CD14-positive monocyte (primary cell): ENCODE measurements around the gene MCMBP. TPM values are rescaled to one million over a fixed set of nuclear protein-coding genes. Genes with fewer than 3 reads are reported as not detected.

Experiments
- DNase-seq, 3 donors: peaks; one replicate each; pipeline ENCODE4 v3.0.0-alpha.2; 2011 to 2022
- H2AFZ ChIP-seq: 2 replicates; pipeline ENCODE4 v1.6.0; 2012; ENCODE audit warnings: mild to moderate bottlenecking, low read depth, low read length, inconsistent platforms; ENCODE audit not compliant: insufficient read depth, poor library complexity, severe bottlenecking
- H3K27ac ChIP-seq, 2 donors: 1 replicate in 1 of 2; 2 replicates in 1 of 2; pipeline ENCODE4 v1.5.1; 2012 to 2013; ENCODE audit warnings: low read length in 2 of 2, control low read depth in 1 of 2, inconsistent platforms in 1 of 2, low read depth in 1 of 2, mild to moderate bottlenecking in 1 of 2
- H3K27me3 ChIP-seq, 2 donors: one replicate each; pipeline versions ENCODE4 v1.6.0 to v1.6.1; 2011 to 2013; ENCODE audit warnings: low read length in 2 of 2; ENCODE audit not compliant: control insufficient read depth in 2 of 2, insufficient read depth in 2 of 2
- H3K36me3 ChIP-seq, 2 donors: replicated peaks in 1 of 2; 1 replicate in 1 of 2; 2 replicates in 1 of 2; pipeline versions ENCODE4 v1.5.1 to v1.6.1; 2012 to 2013; ENCODE audit warnings: low read length in 2 of 2, control low read depth in 1 of 2, inconsistent platforms in 1 of 2, mild to moderate bottlenecking in 1 of 2; ENCODE audit not compliant: insufficient read depth in 2 of 2, control insufficient read depth in 1 of 2
- H3K4me1 ChIP-seq, 2 donors: 1 replicate in 1 of 2; 2 replicates in 1 of 2; pipeline versions ENCODE4 v1.5.1 to v1.6.1; 2012 to 2013; ENCODE audit warnings: low read length in 2 of 2, control low read depth in 1 of 2, inconsistent platforms in 1 of 2, mild to moderate bottlenecking in 1 of 2, moderate library complexity in 1 of 2; ENCODE audit not compliant: insufficient read depth in 2 of 2, control insufficient read depth in 1 of 2
- H3K4me2 ChIP-seq: replicated peaks from 2 replicates; pipeline ENCODE3; 2012; ENCODE audit warnings: low read length, moderate library complexity, mild to moderate bottlenecking; ENCODE audit not compliant: poor library complexity, severe bottlenecking; ENCODE audit errors: extremely low read depth
- H3K4me3 ChIP-seq, 3 experiments: fragments of 200-600 bp in 1 of 3; sonication (generic) in 1 of 3; replicated peaks in 1 of 3; 1 replicate in 2 of 3; 2 replicates in 1 of 3; pipeline ENCODE4 v1.5.1; 2011 to 2013; ENCODE audit warnings: low read length in 3 of 3, mild to moderate bottlenecking in 3 of 3, control low read depth in 2 of 3, low read depth in 2 of 3, inconsistent platforms in 1 of 3, moderate library complexity in 1 of 3
- H3K79me2 ChIP-seq: 2 replicates; pipeline ENCODE4 v1.6.0; 2012; ENCODE audit warnings: mild to moderate bottlenecking, control low read depth, inconsistent platforms, low read length, moderate library complexity; ENCODE audit not compliant: insufficient read depth
- H3K9ac ChIP-seq: 2 replicates; pipeline ENCODE4 v1.6.0; 2017; ENCODE audit warnings: low read length, mild to moderate bottlenecking; ENCODE audit not compliant: insufficient read depth, poor library complexity, severe bottlenecking
- H3K9me3 ChIP-seq, 2 donors: replicated peaks in 1 of 2; 1 replicate in 1 of 2; 2 replicates in 1 of 2; pipeline versions ENCODE4 v1.5.1 to v1.6.1; 2012 to 2013; ENCODE audit warnings: low read length in 2 of 2, control low read depth in 1 of 2; ENCODE audit not compliant: control insufficient read depth in 1 of 2, insufficient read depth in 1 of 2
- H4K20me1 ChIP-seq: 2 replicates; pipeline ENCODE4 v1.6.0; 2012; ENCODE audit warnings: mild to moderate bottlenecking, low read length, control low read depth, moderate library complexity; ENCODE audit not compliant: insufficient read depth
- H3K27ac Mint-ChIP-seq, 7 donors: one replicate each; pipeline ENCODE4 v1.8.0; 2020; ENCODE audit warnings: mild to moderate bottlenecking in 7 of 7, mixed read lengths in 7 of 7, moderate library complexity in 6 of 7, inconsistent platforms in 2 of 7
- H3K27me3 Mint-ChIP-seq, 3 donors: one replicate each; pipeline ENCODE4 v1.8.0; 2021 to 2022; ENCODE audit warnings: low read depth in 3 of 3, mild to moderate bottlenecking in 3 of 3, mixed read lengths in 3 of 3, moderate library complexity in 3 of 3, inconsistent platforms in 1 of 3
- H3K36me3 Mint-ChIP-seq, 2 donors: one replicate each; pipeline ENCODE4 v1.8.0; 2020; ENCODE audit warnings: mixed read lengths in 2 of 2, inconsistent platforms in 1 of 2, mild to moderate bottlenecking in 1 of 2
- H3K4me1 Mint-ChIP-seq: one replicate; pipeline ENCODE4 v1.8.0; 2020; ENCODE audit warnings: mild to moderate bottlenecking, mixed read lengths
- H3K4me3 Mint-ChIP-seq, 2 donors: one replicate each; pipeline ENCODE4 v1.8.0; 2020; ENCODE audit warnings: mild to moderate bottlenecking in 2 of 2, mixed read lengths in 2 of 2, moderate library complexity in 1 of 2
- H3K9me3 Mint-ChIP-seq, 7 donors: one replicate each; pipeline ENCODE4 v1.8.0; 2020 to 2022; ENCODE audit warnings: mixed read lengths in 7 of 7, mild to moderate bottlenecking in 6 of 7, moderate library complexity in 6 of 7, inconsistent platforms in 2 of 7
- CTCF ChIP-seq: fragments of 200-600 bp; IDR thresholded peaks from one replicate; pipeline ENCODE4 v1.8.0; 2022; ENCODE audit warnings: antibody characterized with exemption, mild to moderate bottlenecking
- WGBS: methylation state at CpG from one replicate; pipeline ENCODE4 v1.1.5; 2013; ENCODE audit warnings: missing lambda C conversion rate; ENCODE audit not compliant: insufficient coverage; 5-methylcytosine and 5-hydroxymethylcytosine counted together
- intact Hi-C, 2 donors: fragments of 100-400 bp; cut with micrococcal nuclease; formaldehyde crosslinking; loops; one replicate each; pipeline versions ENCODE4 v1.15.0 to v1.15.1; 2023
- polyA plus RNA-seq, 3 donors: library from polyadenylated mRNA; depleted of rRNA in 1 of 3; unstranded in 2 of 3; stranded (reverse) in 1 of 3; fragments of 300-500 nt in 2 of 3; fragments of >200 nt in 1 of 3; fragmentation: Illumina TruSeq in 2 of 3; gene quantifications; 1 replicate in 2 of 3; 2 replicates in 1 of 3; pipeline ENCODE4 v1.2.3, GENCODE V29; 2012 to 2021

MCMBP gene
- polyA plus RNA-seq, 3 donors = 40.3 to 96.7 (median 75.3) TPM

DNA sequence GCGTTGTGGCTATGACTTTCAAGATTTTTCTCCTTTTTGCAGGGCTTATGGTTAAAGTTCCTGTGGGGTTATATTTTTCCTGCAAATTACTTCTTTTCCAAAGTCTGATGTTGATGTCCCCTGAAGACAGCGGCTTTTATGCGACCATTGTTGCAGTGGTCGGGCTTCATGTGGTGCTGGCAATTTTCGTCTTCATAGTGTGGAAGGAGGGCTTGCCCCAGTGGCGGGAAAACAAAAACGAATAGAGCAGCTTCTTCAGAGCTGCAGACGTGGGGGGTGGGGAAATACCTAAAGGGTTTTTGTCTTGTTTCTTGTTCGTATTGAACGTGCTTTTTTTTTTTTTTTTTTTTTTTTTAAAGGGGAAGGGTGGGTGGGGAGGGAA is 53.8 kb downstream of the MCMBP start:
- no peak for TF ChIP-seq CTCF
- peak overlapping the region in 1 of 2 donors; percentile 63 for H3K4me3 Mint-ChIP-seq
- H3K4me1 ChIP-seq = peaks cover 0 to 2% of the 10 kb centered on the region in 2 donors
- no peak overlapping the region for H3K27ac Mint-ChIP-seq
- no peaks in the 10 kb centered on the region for H4K20me1 ChIP-seq
- WGBS = 62% methylated on average over 8 of the region's 10 CpGs
- no peak overlapping the region for H3K9ac ChIP-seq
- peaks cover 0 to 6% (median 5%) of the 10 kb centered on the region in 7 donors for H3K9me3 Mint-ChIP-seq
- H3K9me3 ChIP-seq = peaks cover 0 to 9% of the 10 kb centered on the region in 2 donors
- H3K4me2 ChIP-seq = peak overlapping the region; percentile 17
- no peak for DNase-seq
- no peak overlapping the region for H3K27ac ChIP-seq
- no peak overlapping the region for H2AFZ ChIP-seq
- peaks cover 1 to 5% (median 3%) of the 10 kb centered on the region in 3 donors for H3K27me3 Mint-ChIP-seq
- peaks cover 0 to 5% of the 10 kb centered on the region in 2 donors for H3K27me3 ChIP-seq
- H3K36me3 ChIP-seq = peaks cover 10 to 25% of the 10 kb centered on the region in 2 donors
- intact Hi-C loops = no loop called here
- no peaks in the 10 kb centered on the region for H3K79me2 ChIP-seq
- H3K36me3 Mint-ChIP-seq = peaks cover 29 to 32% of the 10 kb centered on the region in 2 donors
- peaks cover 5% of the 10 kb centered on the region for H3K4me1 Mint-ChIP-seq
- peak overlapping the region in 1 of 3 experiments; percentile 34 for H3K4me3 ChIP-seq

- H2AFZ ChIP-seq = no peak overlapping the region
Observed at GRCh38 chr10:119817991-119818888, 54.4 kb downstream of the MCMBP start.

More at GRCh38 chr10:119817991-119818888, 54.4 kb downstream of the MCMBP start:
- Histone ChIP-seq H3K79me2 (no peaks in the 10 kb centered on the region), H3K4me2 (peak overlapping the region; percentile 17), H3K27me3 (peaks cover 0 to 5% of the 10 kb centered on the region in 2 donors), H4K20me1 (no peaks in the 10 kb centered on the region), H3K9me3 (peaks cover 0 to 9% of the 10 kb centered on the region in 2 donors), H3K27ac (no peak overlapping the region), H3K36me3 (peaks cover 10 to 19% of the 10 kb centered on the region in 2 donors), H3K4me1 (peaks cover 0 to 2% of the 10 kb centered on the region in 2 donors), H3K9ac (no peak overlapping the region), H3K4me3 (peak overlapping the region in 1 of 3 experiments; percentile 34)
- no peak for TF ChIP-seq CTCF
- DNase-seq = peak in 2 of 3 donors; percentile 15 to 32
- 76% methylated on average over 80 of the region's 84 CpGs for WGBS
- Mint-ChIP-seq H3K27ac (no peak overlapping the region), H3K36me3 (peaks cover 24 to 32% of the 10 kb centered on the region in 2 donors), H3K4me1 (peaks cover 5% of the 10 kb centered on the region), H3K9me3 (peaks cover 0 to 6% (median 5%) of the 10 kb centered on the region in 7 donors), H3K4me3 (peak overlapping the region; percentile 27 to 63), H3K27me3 (peaks cover 1 to 5% (median 3%) of the 10 kb centered on the region in 3 donors)
- intact Hi-C loops = no loop called here
